ENCODE results near the gene PTPRN2. TPM values are rescaled to one million over a fixed set of nuclear protein-coding genes. Genes with fewer than 3 reads are reported as not detected.
A peak's percentile ranks its signal among the peaks of the same experiment; 100 is the strongest.

The PTPRN2 gene
- total and polyA plus RNA-seq, 2 of the 13 experiments (the other 11 are each of a cell fraction or from before 2014, with no cell fraction given) = 2.5 to 24.2 TPM

DNA sequence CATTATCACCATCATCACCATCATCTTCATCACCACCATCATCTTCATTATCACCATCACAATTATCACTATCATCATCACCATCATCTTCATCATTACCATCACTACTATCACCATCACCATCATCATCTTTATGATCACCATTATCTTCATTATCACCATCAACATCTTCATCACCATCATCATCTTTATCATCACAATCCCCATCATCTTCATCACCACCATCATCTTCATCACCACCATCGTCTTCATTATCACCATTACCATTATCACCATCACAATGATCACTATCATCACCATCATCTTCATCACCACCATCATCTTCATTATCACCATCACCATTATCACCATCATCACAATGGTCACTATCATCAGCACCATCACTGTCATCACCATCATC is 621.1 kb downstream of the PTPRN2 start (continued):
- TF ChIP-seq, protein P1, sequence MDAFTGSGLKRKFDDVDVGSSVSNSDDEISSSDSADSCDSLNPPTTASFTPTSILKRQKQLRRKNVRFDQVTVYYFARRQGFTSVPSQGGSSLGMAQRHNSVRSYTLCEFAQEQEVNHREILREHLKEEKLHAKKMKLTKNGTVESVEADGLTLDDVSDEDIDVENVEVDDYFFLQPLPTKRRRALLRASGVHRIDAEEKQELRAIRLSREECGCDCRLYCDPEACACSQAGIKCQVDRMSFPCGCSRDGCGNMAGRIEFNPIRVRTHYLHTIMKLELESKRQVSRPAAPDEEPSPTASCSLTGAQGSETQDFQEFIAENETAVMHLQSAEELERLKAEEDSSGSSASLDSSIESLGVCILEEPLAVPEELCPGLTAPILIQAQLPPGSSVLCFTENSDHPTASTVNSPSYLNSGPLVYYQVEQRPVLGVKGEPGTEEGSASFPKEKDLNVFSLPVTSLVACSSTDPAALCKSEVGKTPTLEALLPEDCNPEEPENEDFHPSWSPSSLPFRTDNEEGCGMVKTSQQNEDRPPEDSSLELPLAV (CRISPR knock-in tag; conservative IDR thresholded peaks at IDR 0.05; ENCODE audit: low read depth) = no peak
- TF ChIP-seq, protein P2, sequence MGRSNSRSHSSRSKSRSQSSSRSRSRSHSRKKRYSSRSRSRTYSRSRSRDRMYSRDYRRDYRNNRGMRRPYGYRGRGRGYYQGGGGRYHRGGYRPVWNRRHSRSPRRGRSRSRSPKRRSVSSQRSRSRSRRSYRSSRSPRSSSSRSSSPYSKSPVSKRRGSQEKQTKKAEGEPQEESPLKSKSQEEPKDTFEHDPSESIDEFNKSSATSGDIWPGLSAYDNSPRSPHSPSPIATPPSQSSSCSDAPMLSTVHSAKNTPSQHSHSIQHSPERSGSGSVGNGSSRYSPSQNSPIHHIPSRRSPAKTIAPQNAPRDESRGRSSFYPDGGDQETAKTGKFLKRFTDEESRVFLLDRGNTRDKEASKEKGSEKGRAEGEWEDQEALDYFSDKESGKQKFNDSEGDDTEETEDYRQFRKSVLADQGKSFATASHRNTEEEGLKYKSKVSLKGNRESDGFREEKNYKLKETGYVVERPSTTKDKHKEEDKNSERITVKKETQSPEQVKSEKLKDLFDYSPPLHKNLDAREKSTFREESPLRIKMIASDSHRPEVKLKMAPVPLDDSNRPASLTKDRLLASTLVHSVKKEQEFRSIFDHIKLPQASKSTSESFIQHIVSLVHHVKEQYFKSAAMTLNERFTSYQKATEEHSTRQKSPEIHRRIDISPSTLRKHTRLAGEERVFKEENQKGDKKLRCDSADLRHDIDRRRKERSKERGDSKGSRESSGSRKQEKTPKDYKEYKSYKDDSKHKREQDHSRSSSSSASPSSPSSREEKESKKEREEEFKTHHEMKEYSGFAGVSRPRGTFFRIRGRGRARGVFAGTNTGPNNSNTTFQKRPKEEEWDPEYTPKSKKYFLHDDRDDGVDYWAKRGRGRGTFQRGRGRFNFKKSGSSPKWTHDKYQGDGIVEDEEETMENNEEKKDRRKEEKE (IDR thresholded peaks at IDR 0.05) = no peak
- TF ChIP-seq ZNF180 (CRISPR knock-in tag; IDR thresholded peaks at IDR 0.05; ENCODE audit: borderline replicate concordance, low read depth) (no peak), SOX6 (IDR thresholded peaks at IDR 0.05) (0 out of 2 replicates have a peak, but pooled peaks have one; percentile 17), SOX6 (CRISPR knock-in tag; IDR thresholded peaks at IDR 0.05) (no peak), HMG20A (CRISPR knock-in tag; IDR thresholded peaks at IDR 0.05; ENCODE audit: borderline replicate concordance) (no peak)
- TF ChIP-seq, protein P3, sequence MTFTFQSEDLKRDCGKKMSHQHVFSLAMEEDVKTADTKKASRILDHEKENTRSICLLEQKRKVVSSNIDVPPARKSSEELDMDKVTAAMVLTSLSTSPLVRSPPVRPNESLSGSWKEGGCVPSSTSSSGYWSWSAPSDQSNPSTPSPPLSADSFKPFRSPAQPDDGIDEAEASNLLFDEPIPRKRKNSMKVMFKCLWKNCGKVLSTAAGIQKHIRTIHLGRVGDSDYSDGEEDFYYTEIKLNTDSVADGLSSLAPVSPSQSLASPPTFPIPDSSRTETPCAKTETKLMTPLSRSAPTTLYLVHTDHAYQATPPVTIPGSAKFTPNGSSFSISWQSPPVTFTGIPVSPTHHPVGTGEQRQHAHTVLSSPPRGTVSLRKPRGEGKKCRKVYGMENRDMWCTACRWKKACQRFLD (CRISPR knock-in tag; IDR thresholded peaks at IDR 0.05; ENCODE audit: borderline replicate concordance) = no peak

DNA sequence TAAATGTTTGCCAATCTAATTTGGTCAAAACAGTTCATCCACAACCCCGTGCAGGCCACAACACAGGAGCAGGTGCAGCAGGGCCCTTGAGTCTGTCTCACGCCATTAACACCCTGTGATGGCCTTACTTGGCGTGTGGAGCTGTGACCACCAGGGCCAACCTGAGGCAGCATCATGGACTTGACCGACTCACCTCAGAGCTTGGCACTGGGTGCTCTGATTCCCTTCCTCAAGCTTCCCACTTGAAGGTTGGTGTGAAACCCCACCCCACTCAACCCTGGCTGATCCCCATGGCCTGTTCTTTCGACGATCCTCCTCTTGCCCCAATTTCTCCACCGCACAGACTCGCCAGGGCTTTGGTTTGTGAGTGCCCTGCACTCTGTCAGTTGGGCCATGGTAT is 623.1 kb downstream of the PTPRN2 start:
- H3K9me3 ChIP-seq (ENCODE audit: low read length) = peaks cover 4% of the 10 kb centered on the region; the same call in 1 of the 2 replicates
- no peak overlapping the region for H3K4me3 ChIP-seq (replicated peaks in 1 of 3; ENCODE audit: insufficient read depth in 1 of 3, low read depth in 2 of 3, low read length in 3 of 3)
- ChIA-PET POLR2A (no interaction called here), CTCF (ENCODE audit: low intra/inter-chr PET ratio, low total read pairs) (no interaction called here)
- peaks cover 15% of the 10 kb centered on the region for H3K4me1 ChIP-seq (ENCODE audit: insufficient read depth, low read length)
- peaks cover 4% of the 10 kb centered on the region; the same call in 1 of the 2 replicates for H4K20me1 ChIP-seq (ENCODE audit: insufficient read depth, low read length)
- no peak overlapping the region for H3K4me2 ChIP-seq (ENCODE audit: low read depth, low read length)
- in situ Hi-C loops (cut with HindIII; ENCODE audit: extremely low pct_ligation_motif_present, low pct_unique_long_range_greater_than_20kb) (no loop called here), intact Hi-C loops (cut with micrococcal nuclease; ENCODE audit: unreplicated experiment) (no loop called here)
- H2AFZ ChIP-seq (ENCODE audit: low read length) = no peak overlapping the region
- no peak overlapping the region for H3K9ac ChIP-seq (ENCODE audit: insufficient read depth, low read depth, low read length)
- FAIRE-seq (no peak), DNase-seq (ENCODE audit: low spot score) (no peak), ATAC-seq (no peak)
- H3K27ac ChIP-seq (ENCODE audit: extremely low read length, insufficient read depth, low read length) = no peak overlapping the region
- no peaks in the 10 kb centered on the region for H3K27me3 ChIP-seq (ENCODE audit: control insufficient read depth in 1 of 2, insufficient read depth in 2 of 2, low read length in 2 of 2)
- WGBS (ENCODE audit: low lambda C conversion rate) = 86% methylated on average over 8 of the region's 8 CpGs
- BruUV-seq (replicated peaks) = no TSS peak
- no peaks in the 10 kb centered on the region for H3K36me3 ChIP-seq (replicated peaks in 1 of 2; ENCODE audit: control insufficient read depth in 1 of 2, insufficient read depth in 2 of 2, low read length in 2 of 2)
- H3K79me2 ChIP-seq (ENCODE audit: insufficient read depth, low read length) = no peaks in the 10 kb centered on the region
- TF ChIP-seq ARNTL (CRISPR knock-in tag; IDR thresholded peaks at IDR 0.05) (no peak), KDM5B (CRISPR knock-in tag; IDR thresholded peaks at IDR 0.05; ENCODE audit: borderline replicate concordance) (no peak), ZNF510 (CRISPR knock-in tag; IDR thresholded peaks at IDR 0.05; ENCODE audit: low read depth) (no peak), XBP1 (CRISPR knock-in tag; IDR thresholded peaks at IDR 0.05) (no peak), PAX8 (CRISPR knock-in tag; IDR thresholded peaks at IDR 0.05; ENCODE audit: borderline replicate concordance) (no peak)
- TF ChIP-seq, protein P4, sequence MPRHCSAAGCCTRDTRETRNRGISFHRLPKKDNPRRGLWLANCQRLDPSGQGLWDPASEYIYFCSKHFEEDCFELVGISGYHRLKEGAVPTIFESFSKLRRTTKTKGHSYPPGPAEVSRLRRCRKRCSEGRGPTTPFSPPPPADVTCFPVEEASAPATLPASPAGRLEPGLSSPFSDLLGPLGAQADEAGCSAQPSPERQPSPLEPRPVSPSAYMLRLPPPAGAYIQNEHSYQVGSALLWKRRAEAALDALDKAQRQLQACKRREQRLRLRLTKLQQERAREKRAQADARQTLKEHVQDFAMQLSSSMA (CRISPR knock-in tag; IDR thresholded peaks at IDR 0.05) = no peak
- TF ChIP-seq, protein P5, sequence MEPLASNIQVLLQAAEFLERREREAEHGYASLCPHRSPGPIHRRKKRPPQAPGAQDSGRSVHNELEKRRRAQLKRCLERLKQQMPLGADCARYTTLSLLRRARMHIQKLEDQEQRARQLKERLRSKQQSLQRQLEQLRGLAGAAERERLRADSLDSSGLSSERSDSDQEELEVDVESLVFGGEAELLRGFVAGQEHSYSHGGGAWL (CRISPR knock-in tag; IDR thresholded peaks at IDR 0.05) = no peak
